GM21619 (cell line): Measurements from ENCODE around the gene EEF1AKMT1.
"Not testable (repeated sequence)": the region's sequence is repeated elsewhere in the genome, so short reads cannot be mapped to it uniquely, and the experiment has no call there.

Experiments used
- ATAC-seq: cut with Tn5 transposase; IDR thresholded peaks from one replicate; pipeline ENCODE4 v1.9.1; 2021; ENCODE audit not compliant: unreplicated experiment

EEF1AKMT1 gene

GRCh38 chr13:20778311-20778710, 4.5 kb upstream of the EEF1AKMT1 start:
- ATAC-seq = no peak

DNA sequence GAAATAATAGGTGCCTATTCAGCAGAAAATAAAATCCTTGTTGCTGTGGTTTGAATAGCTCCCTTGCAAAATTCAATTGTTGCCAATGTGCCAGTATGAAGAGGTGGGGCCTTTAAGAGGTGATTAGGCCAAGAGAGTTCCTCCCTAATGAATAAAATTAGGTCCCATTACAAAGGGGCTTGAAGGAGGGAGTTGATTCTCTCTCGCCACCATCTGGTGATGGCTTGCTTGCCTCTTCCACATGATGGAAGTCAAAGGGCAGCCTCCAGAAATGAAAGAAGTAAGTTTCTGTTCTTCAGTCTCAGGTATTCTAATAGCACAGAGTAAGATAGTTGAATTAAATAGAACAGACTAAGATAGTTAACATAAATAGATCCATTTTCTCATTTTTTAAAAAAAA, 3.0 kb upstream of the EEF1AKMT1 start:
- no peak for ATAC-seq

DNA sequence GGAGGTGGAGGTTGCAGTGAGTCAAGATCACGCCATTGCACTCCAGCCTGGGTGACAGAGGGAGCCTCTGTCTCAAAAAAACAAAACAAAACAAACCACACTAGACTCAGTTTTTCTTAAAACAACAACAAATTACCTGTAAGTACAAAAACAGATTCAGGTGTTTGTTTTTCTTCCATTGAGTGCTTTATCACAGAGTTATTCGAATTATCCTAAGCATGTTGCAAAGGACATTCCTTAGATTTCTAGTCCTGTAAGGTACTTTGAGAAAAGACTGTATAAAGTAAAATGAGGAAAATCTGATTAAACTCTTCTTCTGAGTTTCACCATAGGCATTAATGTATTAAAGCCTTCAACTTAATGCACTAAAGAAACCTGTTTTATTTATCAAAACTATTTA, 2.2 kb upstream of the EEF1AKMT1 start:
- ATAC-seq = no peak

- no peak for ATAC-seq
Measured at GRCh38 chr13:20774746-20775145, 985 bp upstream of the EEF1AKMT1 start.

DNA sequence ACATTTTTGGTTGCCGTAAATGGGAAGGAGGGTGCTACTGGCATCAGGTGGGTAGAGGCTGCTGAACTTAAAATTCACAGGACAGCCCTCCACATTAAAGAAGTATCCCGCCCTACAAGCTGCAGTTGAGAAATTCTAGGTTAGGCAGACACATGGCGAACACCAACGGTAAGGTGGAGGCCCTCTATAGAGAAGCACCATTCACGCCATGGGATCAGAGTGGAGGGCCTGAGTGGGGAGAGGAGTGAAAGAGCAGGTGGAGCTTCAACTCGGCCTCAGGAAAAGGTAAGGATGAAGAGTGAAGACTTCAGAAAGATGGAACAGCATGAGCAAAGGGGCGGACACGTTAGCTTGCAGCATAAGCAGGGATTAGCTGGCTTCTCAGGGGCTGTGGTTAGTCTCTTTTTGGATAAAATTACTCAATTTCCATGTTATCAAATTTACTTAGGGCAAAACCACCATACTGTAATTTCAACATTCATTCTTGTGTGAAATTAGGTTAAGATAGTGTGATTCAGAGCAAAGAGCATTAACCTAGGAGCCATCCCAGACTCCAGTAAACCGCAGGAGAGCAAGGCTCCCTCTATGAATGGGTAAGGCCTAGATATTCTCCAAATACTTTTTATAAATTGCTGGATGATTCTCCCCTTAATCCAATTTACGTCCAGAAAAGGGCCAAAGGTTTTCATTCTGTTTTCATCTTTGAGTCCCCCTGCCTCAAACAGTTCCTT, 1.2 kb downstream of the EEF1AKMT1 start:
- no peak for ATAC-seq

DNA sequence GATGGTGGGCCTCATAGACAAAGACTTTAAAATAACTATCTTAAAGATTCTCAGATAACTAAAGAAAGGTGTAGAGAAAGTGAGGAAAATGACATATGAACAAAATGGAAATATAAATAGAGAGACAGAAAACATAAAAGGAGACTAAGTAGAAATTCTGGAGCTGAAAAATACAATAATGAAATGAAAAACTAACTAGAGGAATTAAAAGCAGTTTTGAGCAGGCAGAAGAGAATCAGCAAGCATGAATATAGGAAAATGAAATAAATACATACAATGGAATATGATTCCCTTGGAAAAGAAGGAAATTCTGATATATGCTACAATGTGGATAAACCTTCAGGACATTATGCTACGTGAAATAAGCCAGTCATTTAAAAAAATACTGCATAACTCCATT, 3.9 kb downstream of the EEF1AKMT1 start:
- no peak for ATAC-seq

- no peak for ATAC-seq
Measured at GRCh38 chr13:20769091-20769490, 4.7 kb downstream of the EEF1AKMT1 start.

DNA sequence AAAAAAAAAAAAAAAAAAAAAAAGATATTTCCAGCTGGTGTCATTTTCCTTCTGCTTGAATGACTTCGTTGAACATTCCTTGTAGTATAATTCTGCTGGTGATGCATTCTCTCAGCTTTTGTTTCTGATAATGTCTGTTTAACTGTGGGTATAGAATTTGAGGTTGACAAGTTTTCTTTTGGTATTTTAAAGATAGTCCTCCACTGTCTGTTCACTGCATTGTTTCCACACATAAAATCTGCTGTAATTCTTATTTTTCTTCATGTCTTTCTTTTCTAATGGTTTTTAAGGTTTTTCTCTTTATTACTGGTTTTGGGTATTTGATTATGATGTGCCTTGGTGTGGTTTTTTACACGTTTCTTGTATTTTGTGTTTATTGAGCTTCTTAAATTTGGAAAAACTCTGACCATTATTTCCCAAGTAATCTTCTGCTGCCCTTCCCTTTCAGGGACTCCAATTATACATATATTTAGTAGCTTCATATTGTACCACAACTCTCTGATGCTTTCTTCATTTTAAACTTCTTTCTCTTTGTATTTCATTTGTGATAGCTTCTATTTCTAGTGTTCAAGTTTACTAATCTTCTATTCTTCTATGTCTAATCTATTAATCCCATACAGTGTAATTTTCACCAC, 6.3 kb downstream of the EEF1AKMT1 start:
- ATAC-seq = no peak

DNA sequence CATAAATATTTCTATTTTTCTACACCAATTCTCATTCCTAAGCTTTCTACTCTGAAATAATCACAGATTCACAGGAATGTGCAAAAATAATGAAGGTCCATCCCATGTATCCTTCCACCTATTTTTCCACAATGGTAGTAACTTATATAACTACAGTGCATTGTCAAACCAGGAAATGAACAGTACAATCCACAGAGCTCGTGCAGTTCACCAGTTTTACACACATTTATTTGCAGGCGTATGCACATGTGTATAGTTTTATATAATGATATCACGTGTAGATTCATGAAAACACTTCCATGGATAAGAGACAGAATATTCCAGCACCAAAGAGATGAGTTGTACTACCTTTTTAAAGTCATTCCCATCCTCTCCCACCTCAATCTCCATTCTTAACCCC, 12.9 kb downstream of the EEF1AKMT1 start:
- ATAC-seq = no peak

- ATAC-seq = no peak
Measured at GRCh38 chr13:20754009-20754408, 19.8 kb downstream of the EEF1AKMT1 start.

GRCh38 chr13:20749377-20749776, 24.4 kb downstream of the EEF1AKMT1 start:
- ATAC-seq = no peak

DNA sequence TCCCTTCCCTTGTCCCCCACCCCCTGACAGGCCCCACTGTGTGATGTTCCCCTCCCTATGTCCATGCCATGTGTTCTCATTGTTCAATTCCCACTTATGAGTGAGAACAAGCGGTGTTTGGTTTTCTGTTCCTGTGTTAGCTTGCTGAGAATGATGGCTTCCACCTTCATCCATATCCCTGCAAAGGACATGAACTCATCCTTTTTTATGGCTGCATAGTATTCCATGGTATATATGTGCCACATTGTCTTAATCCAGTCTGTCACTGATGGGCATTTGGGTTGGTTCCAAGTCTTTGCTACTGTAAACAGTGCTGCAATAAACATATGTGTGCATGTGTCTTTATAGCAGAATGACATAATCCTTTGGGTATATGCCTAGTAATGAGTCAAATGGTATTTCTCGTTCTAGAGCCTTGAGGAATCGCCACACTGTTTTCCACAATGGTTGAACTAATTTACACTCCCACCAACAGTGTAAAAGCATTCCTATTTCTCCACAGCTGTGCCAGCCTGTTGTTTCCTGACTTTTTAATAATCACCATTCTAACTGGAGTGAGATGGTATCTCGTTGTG, 29.8 kb downstream of the EEF1AKMT1 start:
- ATAC-seq = not testable (repeated sequence)

- no peak for ATAC-seq
Measured at GRCh38 chr13:20740021-20740420, 33.7 kb downstream of the EEF1AKMT1 start.

DNA sequence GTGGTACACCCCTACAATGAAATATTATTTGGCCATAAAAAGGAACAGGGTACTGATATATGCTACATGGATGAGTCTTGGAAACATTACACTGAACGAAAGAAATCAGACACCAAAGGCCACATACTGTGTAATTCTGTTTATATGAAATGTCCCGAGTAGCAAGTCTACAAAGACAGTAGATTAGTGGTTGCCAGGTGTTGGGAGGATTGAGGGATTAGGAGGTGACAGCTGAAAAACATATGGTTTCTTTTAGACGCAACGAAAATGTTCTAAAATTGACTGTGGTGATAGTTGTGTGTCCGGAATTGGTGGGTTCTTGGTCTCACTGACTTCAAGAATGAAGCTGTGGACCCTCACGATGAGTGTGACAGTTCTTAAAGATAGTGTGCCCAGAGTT, 35.1 kb downstream of the EEF1AKMT1 start:
- no peak for ATAC-seq

DNA sequence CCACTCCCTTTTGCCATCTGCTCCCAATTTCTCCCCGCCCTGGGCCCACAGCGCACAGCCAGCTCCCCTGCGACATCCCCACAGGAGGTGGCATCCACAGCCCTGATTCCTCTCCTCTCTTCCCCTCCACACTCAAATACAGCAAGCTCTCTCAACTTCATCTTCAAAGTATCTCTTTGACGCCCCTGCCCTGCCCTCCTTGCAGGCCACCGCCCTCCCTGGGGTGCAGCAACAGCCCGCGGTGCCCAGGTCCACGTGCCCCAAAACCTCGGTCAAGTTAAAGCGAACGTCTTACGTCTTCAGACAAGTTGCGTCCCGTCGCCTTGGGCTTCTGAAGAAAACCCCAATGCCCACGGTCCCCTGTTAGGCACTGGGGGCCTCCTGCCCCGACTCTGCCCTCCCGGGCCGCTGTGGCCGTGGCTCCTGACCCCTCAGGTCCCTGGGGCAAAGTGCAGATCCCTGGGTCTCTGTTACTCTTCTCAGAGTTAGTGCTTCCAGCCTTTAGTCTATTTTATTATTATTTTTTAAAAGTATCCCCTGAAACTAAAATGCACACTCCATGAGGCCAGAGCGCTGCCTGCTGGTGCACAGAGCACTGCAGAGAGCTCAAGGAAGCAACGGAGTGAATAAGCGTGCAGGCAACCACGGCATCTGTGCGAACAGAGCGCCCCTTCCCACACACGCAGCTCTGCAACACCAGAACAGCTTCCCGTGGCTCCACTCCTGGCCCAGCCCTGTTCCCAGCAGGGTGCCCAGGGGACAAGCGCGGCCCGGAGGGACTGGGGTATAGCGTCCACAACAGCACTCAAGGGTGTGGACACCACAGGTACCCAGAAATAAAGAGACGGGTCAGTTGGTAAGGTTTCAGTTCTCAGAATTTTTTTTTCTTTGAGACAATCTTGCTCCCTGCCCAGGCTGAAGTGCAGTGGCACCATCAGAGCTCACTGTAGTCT, 43.9 kb downstream of the EEF1AKMT1 start:
- no peak for ATAC-seq

DNA sequence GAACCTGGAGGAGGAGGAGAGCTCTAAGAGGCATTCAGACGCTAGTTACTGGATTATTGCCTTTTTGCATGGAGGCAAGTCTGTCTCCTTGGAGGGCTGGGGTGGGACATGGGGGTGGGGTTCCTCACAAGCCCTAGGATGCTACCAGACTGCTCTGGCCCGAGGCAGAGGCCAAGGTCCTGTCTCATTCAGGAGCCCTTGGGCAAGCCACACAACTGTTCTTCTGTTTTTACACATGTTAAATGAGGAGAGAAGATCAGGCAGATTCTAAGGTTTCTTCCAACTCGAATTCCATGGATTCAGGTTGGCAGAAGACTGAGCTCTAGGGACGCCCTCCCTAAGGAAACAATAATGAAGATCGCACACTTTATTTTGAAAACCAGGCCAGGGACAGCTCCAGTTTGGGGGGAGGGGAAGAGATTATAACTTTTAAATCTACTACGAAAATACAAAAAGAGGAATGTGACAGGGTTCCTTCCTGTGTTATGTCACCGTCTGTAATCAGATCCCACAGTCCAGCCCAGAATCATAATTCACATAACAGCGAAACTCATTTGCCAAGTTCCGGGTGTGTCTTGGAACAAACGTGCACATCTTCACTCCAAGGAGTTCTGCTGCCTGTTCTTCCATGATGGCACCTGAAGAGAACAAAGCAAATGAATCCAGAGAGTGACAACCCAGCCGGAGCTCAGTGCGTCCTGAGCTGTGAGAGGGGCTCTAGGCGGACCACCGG, 45.0 kb downstream of the EEF1AKMT1 start:
- ATAC-seq = no peak

- ATAC-seq = no peak
Measured at GRCh38 chr13:20727856-20728255, 45.9 kb downstream of the EEF1AKMT1 start.

- ATAC-seq = no peak
Measured at GRCh38 chr13:20721454-20722357, 52.1 kb downstream of the EEF1AKMT1 start.

GRCh38 chr13:20721058-20721453, 52.7 kb downstream of the EEF1AKMT1 start:
- ATAC-seq = no peak

DNA sequence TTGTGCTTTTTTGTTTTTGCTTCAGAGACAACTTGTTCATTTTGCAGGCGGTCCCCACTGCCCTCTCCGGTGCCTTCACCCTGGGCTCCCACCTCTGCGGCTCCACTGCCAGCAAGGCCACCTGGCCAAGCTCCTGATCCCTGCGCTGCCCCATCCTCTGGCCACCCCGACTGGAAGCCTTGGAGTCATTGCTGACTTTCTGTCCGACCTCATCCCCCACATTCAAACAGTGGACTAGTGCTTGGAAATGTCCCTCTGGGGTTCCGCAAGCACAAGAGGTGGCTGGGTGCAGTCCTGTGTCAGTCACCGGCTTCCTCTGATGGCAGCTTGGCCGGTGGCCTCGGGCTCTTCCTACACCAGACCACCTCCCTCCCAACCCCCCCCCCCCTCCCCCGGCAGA, 53.3 kb downstream of the EEF1AKMT1 start:
- no peak for ATAC-seq
